Measurements from ENCODE around the gene SLIT3.

DNA sequence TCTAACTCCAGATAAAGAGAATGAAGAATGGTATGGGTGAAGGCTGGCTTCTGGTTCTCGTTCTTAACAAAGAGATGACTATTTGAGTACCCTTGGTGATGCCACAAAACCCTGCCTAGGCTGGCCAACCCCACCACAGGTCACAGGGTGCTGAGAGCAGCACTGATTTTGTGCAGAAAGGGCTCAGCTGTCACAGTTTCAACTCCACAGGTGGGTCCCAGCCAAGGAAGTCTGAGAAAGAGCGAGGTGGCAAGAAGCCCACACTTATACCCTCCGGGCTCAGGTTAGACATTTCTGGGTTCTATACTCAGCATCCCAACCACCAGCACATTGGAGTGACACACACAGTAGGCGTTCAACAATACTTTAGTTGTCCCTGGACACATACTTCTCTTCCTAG is 118.1 kb downstream of the SLIT3 start:
- TF ChIP-seq, protein P1, sequence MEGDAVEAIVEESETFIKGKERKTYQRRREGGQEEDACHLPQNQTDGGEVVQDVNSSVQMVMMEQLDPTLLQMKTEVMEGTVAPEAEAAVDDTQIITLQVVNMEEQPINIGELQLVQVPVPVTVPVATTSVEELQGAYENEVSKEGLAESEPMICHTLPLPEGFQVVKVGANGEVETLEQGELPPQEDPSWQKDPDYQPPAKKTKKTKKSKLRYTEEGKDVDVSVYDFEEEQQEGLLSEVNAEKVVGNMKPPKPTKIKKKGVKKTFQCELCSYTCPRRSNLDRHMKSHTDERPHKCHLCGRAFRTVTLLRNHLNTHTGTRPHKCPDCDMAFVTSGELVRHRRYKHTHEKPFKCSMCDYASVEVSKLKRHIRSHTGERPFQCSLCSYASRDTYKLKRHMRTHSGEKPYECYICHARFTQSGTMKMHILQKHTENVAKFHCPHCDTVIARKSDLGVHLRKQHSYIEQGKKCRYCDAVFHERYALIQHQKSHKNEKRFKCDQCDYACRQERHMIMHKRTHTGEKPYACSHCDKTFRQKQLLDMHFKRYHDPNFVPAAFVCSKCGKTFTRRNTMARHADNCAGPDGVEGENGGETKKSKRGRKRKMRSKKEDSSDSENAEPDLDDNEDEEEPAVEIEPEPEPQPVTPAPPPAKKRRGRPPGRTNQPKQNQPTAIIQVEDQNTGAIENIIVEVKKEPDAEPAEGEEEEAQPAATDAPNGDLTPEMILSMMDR (IDR thresholded peaks at IDR 0.05 in 4 of 5, conservative IDR thresholded peaks at IDR 0.05 in 1 of 5), result no peak
- no peak for TF ChIP-seq POLR2A (IDR thresholded peaks at IDR 0.05)

Measured in gastrocnemius medialis (tissue), 4 donors.